ENCODE measurements around the gene MCRIP2. TPM values are rescaled to one million over a fixed set of nuclear protein-coding genes. Genes with fewer than 3 reads are reported as not detected.

MCRIP2 gene
- 2.9 TPM for total RNA-seq (ENCODE audit: unreplicated experiment)
- long read RNA-seq, partial matches to known transcripts: 0 of 2 reads
- long read RNA-seq, other reads (novel, unspliced or antisense): 0 of 2 reads

- Mint-ChIP-seq H3K27me3 (ENCODE audit: unreplicated experiment) (peaks cover 5% of the 10 kb centered on the region), H3K36me3 (ENCODE audit: low read depth, unreplicated experiment) (no peaks in the 10 kb centered on the region), H3K4me3 (ENCODE audit: unreplicated experiment) (peak within 1 kb of the TSS; percentile 62), H3K27ac (ENCODE audit: unreplicated experiment) (no peak within 1 kb of the TSS), H3K4me1 (ENCODE audit: unreplicated experiment) (peaks cover 4% of the 10 kb centered on the region), H3K9me3 (ENCODE audit: unreplicated experiment) (no peaks in the 10 kb centered on the region)
- DNase-seq (ENCODE audit: low spot score): peak; percentile 74
- TF ChIP-seq CTCF (IDR thresholded peaks at IDR 0.05; ENCODE audit: unreplicated experiment): no peak
Observed at GRCh38 chr16:641326-642188, at the start of gene MCRIP2. Gene MCRIP2 (plus strand): TSS chr16:641828. CDS start chr16:641992, 164 bp downstream.

GRCh38 chr16:591892-592517, 49.6 kb upstream of the MCRIP2 start:
- Mint-ChIP-seq H3K4me1 (ENCODE audit: unreplicated experiment) (peaks cover 16% of the 10 kb centered on the region), H3K27me3 (ENCODE audit: unreplicated experiment) (peaks cover 22% of the 10 kb centered on the region), H3K9me3 (ENCODE audit: unreplicated experiment) (no peaks in the 10 kb centered on the region), H3K27ac (ENCODE audit: unreplicated experiment) (no peak overlapping the region), H3K4me3 (ENCODE audit: unreplicated experiment) (no peak overlapping the region), H3K36me3 (ENCODE audit: low read depth, unreplicated experiment) (peaks cover 24% of the 10 kb centered on the region)
- TF ChIP-seq CTCF (IDR thresholded peaks at IDR 0.05; ENCODE audit: unreplicated experiment): no peak
- DNase-seq (ENCODE audit: low spot score): no peak

GRCh38 chr16:592518-593306, 48.9 kb upstream of the MCRIP2 start:
- Mint-ChIP-seq H3K36me3 (ENCODE audit: low read depth, unreplicated experiment) (peaks cover 24% of the 10 kb centered on the region), H3K9me3 (ENCODE audit: unreplicated experiment) (no peaks in the 10 kb centered on the region), H3K27ac (ENCODE audit: unreplicated experiment) (no peak overlapping the region), H3K4me1 (ENCODE audit: unreplicated experiment) (peaks cover 15% of the 10 kb centered on the region), H3K27me3 (ENCODE audit: unreplicated experiment) (peaks cover 22% of the 10 kb centered on the region), H3K4me3 (ENCODE audit: unreplicated experiment) (no peak overlapping the region)
- no peak for TF ChIP-seq CTCF (IDR thresholded peaks at IDR 0.05; ENCODE audit: unreplicated experiment)
- no peak for DNase-seq (ENCODE audit: low spot score)

- H3K9me3 Mint-ChIP-seq (ENCODE audit: unreplicated experiment): no peaks in the 10 kb centered on the region
- peaks cover 24% of the 10 kb centered on the region for H3K36me3 Mint-ChIP-seq (ENCODE audit: low read depth, unreplicated experiment)
- H3K27ac Mint-ChIP-seq (ENCODE audit: unreplicated experiment): peak overlapping the region; percentile 52
- no peak for DNase-seq (ENCODE audit: low spot score)
- TF ChIP-seq CTCF (IDR thresholded peaks at IDR 0.05; ENCODE audit: unreplicated experiment): no peak
- H3K4me3 Mint-ChIP-seq (ENCODE audit: unreplicated experiment): peak overlapping the region; percentile 54
- H3K4me1 Mint-ChIP-seq (ENCODE audit: unreplicated experiment): peaks cover 12% of the 10 kb centered on the region
- peaks cover 20% of the 10 kb centered on the region for H3K27me3 Mint-ChIP-seq (ENCODE audit: unreplicated experiment)
Observed at GRCh38 chr16:593406-593805, 48.2 kb upstream of the MCRIP2 start.
